GM19455 (cell line): ENCODE results near the gene DIO1.
"Not testable (repeated sequence)": the region's sequence is repeated elsewhere in the genome, so short reads cannot be mapped to it uniquely, and the experiment has no call there.

Experiments used
- ATAC-seq: cut with Tn5 transposase; IDR thresholded peaks from one replicate; pipeline ENCODE4 v1.9.1; 2021; ENCODE audit not compliant: unreplicated experiment

Gene DIO1

DNA sequence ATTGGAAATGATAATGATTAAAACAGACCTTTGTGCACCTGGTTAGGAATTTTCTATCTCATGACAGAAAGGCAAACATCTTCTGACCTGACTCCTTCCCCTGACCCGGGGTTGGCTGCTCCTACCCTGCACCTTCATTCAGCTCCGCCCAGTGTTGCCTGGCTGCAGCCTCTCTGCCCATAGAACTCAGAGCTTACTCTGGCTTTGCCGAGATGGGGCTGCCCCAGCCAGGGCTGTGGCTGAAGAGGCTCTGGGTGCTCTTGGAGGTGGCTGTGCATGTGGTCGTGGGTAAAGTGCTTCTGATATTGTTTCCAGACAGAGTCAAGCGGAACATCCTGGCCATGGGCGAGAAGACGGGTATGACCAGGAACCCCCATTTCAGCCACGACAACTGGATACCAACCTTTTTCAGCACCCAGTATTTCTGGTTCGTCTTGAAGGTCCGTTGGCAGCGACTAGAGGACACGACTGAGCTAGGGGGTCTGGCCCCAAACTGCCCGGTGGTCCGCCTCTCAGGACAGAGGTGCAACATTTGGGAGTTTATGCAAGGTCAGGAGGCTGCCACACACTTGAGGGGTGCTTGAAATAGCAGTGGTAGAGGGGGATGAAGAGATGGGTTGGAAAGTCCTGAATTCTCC, at the start of gene DIO1:
Gene DIO1, plus strand, starts transcription at position 189 of the 638 bp plus-strand sequence. Its CDS starts 24 bp downstream, at position 213.
- no peak for ATAC-seq

DNA sequence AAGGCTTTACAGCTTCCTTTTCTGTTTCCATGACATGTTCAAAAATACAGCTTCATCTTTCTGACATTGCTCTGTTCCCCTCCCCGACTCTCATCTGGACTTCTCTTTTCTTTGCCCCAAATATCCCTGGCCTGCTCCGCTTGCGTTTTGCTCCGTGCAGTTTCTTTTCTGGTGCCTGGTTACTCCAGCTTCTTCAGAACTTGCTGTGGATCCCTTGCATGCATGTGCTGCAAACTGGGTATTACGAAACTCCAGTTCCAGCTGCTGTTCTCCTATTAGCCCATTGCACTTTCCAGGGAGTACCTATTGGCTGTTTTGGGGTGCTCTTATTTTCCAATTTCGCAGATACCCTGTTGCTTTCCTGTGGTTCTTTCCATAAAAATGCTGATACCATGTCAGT, 46.0 kb upstream of the DIO1 start:
- ATAC-seq, result no peak

DNA sequence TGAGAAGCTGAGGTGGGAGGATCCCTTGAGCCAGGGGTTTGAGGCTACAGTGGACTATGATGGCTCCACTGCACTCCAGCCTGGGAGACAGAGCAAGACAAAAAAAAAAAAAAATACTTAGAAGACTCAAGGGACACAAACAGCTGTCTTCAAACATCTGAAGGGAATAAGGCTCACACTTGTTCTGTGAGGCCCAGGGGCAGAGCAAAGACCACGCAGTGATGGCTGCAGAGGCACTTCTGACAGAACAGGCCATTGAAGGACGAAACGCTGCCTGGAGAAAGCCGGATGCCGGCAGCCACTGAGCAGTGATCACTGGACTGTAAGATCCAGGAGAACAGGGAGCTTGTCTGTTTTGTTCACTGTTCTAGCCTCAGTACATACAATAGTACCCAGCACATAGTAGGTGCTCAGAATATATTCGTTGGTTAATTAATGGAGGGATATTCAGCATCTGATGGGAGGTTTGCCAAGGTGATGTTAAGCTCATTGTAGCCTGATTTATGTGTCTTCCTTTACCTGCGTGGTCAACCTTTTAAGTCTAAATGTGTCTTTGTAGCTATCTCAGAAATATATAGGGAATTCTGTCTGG, 43.8 kb upstream of the DIO1 start:
- ATAC-seq, result no peak

DNA sequence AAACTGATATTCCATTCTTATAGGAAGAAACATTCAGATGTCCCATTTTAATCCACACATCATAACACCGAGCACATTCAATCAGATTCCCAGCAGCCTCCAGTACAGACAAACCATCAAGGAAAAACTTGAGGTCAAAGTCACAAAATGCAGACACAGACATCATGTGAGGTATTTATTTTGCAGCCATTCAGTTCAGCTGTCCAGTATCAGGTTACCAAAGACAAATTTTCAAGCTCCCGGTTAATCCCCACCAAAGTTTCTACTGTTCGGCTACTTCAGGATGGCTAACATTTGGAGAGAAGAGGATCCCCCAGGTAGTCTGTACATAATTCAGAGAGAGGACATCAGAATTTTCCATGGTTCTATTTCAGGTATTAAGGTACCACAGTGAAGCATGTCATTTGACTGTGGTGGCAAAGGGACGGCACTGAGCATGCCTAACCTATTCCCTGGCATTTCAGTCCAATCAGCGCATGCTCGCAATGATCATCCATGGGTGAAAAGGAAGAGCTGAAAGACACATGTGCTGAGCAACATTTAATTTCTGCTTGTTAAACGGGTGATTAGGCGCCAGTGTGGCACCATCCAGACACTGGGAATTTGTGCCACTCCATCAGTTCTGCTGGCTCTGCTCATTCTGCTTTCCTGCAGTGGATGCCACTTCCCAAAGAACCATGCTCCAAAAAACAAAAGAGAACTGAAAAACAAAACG, 42.3 kb upstream of the DIO1 start:
- no peak for ATAC-seq

DNA sequence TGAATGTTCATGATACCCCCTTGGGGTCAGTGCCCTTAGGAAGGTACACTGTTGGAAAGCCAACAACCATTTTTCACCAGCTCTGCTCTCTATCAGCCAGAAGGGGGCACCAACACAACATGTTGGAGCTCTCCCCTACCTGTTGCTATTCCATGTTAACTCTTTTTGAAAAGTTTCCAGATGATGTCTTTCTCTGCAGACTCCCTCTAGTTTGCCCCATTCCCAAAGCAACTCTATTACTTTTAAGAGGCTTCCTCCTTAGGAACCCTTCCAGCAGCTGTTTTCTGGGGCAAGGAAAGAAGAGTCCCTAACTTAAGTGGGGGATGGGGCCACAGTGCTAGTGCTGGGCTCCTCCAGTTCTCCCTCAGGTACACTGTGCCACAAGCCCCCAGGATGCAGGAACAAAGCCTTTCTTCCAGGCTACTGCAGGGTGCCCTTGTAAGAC, 33.0 kb upstream of the DIO1 start:
- ATAC-seq, result no peak

DNA sequence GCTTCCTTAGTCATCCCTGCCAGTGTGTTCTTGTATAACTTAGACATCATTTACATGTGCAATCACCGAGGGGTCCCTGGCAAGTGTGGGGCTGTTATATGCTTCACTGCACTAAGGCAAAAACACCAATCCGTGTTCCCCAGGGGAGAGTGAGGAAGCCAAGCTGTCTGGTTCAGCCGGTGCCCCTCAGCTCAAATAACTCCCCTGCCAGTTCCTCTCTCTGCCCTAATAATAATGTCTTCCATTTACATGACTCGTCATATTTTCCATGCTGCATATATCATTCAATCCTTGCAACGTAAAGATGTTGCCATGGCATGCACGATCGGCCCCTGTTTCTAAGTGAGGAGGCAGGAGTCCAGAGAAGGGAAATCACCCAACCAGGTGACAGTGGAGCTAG, 31.5 kb upstream of the DIO1 start:
- no peak for ATAC-seq

DNA sequence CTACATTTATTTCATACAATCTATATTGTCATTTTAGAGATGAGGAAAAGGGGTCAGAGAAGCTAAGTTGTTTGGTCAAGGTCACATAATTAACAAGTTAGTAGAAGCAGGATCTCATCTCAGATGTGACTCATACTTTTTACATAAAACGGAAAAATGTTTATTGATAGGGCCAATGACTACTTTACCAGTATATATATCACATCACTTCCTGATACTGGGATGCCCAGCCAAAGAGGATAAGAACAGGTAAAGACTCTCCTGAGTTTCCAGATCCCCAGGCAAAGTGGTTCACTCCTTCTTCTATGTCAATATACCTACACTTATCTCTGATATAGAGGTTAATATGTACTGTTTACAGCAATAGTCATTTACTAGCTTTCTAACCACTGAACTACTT, 25.4 kb upstream of the DIO1 start:
- ATAC-seq, result no peak

DNA sequence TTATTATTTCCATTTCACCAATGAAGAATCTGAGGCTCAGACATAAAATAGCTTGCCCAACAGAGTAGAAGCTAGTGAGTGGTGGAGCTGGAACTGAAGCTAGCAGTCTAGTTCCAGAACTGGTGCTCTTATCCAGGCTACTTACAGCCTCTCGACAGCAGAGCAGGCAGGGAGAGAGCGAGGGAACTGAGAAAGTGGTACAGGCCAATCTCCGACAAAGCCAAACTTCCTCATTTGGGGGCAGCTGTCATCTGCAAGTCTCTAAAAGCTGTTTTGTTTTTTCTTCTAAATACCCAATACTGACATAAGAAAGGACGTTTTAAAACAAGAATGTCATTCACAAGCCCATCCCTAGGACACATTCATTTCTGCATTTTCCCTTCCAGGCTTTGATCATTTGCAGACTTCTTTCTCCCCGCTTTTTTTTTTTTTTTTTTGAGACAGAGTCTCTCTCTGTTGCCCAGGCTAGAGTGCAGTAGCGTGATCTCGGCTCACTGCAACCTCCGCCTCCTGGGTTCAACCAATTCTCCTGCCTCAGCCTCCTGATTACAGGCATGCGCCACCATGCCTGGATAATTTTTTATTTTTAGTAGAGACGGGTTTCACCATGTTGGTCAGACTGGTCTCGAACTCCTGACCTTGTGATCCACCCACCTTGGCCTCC, 24.4 kb upstream of the DIO1 start:
- no peak for ATAC-seq

DNA sequence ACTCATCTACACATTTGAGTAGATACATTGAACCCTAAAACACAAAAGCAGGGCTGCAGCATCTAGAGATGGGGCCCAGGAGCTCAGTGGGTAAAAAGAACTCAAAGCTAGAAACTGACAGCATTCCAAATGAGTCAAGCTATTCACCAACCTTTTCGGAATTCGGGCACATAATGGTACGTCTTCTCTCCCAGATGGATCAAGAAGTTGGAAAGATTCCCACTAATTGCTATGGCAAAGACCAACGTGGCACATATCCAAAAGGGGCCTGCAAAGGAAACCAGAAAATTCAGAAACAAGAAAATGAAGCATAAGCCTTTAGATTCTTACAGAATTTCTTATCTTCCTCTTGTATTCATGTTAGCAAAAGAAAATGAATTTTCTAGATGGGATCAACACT, 22.8 kb upstream of the DIO1 start:
- no peak for ATAC-seq

DNA sequence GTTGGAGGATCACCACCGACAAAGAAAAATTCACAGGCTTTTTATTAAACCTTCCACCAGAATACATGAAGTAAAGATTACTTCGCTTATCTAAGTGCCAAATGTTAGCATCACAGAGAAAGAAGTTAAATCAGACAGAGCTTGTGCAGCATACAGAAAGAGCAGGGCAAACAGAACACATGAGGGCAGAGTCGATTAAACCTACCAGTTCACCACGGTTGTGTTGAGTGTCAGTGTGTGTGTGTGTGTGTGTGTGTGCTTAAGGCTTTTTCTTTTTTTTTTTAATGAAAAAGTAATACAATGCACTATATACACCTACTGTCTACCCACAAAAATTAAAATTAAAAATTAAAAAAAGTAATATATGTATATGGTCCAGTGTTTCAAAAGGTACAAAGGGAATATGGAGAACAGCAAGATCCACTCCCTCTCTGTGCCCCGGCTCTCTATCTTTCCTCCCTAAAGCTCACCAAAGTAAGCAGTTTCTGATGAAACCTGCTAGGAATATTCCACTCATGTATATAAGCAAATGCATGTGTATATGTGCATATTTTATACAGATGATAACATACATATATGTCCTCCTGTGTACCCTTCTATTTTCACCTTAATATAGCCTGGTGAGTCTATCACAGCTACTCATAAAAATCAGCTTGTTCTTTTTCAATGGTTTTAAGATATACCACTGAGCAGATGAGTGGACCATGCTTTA, 22.1 kb upstream of the DIO1 start:
- ATAC-seq, result no peak

DNA sequence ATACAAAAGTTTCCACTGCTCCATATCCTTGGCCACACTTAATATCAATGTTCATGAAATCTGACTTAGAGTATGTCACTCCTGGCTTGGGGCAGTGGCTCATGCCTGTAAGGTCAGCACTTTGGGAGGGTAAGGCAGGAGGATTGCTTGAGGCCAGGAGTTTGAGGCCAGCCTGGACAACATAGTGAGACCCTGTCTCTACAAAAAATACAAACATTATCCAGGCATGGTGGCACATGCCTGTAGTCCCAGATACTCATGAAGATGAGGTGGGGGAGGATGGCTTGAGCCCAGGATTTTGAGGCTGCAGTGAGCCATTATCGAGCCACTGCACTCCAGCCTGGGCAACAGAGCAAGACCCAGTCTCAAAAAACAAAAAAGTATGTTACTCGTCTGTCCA, 18.8 kb upstream of the DIO1 start:
- ATAC-seq, result not testable (repeated sequence)

DNA sequence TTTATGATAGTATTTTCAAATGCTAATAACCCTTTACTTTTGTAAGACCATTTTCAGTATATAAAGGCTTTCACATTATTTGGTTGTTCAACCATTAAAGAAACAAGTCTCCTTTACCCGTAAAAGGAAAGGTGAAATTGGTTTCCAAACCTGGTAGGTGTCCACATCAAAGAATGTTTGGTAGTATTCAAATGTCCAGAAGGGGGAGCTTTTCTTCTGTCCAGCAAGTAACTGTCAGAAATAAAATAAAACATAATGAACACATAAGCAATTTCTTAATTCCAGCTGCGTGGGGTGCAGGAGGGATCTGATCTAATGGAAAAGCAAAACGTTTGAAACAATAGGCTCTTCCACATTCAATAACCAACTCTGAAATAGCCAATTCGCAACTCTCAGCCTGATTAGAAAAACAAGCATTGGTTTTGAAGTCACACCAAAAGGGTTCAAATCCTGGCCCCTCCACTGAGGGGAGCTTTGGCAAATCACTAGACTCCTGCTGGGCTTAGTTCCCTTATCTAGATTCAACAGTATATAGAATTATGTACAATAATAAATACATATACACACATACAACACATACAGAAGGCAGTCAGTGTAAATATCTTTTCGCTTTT, 15.4 kb upstream of the DIO1 start:
- ATAC-seq, result no peak

DNA sequence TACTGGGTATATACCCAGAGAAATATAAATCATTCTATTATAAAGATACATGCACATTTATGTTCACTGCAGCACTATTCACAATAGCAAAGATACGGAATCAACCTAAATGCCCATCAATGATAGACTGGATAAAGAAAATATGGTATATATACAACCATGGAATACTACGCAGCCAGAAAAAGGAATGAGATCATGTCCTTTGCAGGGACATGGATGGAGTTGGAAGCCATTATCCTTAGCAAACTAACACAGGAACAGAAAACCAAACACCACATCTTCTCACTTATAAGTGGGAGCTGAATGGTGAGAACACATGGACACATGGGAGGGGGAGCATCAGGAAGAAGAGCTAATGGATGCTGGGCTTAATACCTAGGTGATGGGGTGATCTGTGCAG, 12.1 kb upstream of the DIO1 start:
- ATAC-seq, result not testable (repeated sequence)

DNA sequence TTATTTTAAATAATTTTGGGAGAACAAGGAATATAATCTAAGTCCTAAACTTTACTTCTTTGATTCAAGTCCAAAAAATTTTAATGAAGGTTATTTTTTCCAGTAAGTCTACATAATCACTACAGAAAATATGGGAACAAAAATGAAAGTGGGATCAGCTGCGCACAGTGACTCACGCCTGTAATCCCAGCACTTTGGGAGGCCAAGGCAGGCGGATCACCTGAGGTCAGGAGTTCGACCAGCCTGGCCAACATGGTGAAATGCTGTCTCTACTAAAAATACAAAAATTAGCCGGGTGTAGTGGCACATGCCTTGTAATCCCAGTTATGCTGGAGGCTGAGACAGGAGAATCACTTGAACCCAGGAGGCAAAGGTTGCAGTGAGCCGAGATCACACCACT, 10.4 kb upstream of the DIO1 start:
- not testable (repeated sequence) for ATAC-seq

DNA sequence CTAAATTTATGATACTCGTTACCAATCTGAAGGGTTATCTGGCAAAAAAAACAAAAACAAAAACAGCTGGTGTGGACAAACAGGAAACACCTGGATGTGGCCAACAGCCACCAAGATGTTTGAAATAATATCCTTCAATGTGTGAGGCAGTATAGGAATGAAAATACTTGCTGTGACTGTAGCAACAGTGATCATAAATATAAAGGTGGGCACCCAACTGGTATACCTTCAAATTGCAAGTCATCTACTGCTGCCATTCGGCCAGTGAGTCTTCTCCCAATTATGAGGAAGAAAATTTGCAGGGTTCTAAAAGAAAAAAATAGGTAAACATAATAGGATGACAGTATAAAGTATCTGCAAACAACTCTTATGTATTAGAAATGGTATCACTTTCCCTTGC, 5.3 kb upstream of the DIO1 start:
- no peak for ATAC-seq

DNA sequence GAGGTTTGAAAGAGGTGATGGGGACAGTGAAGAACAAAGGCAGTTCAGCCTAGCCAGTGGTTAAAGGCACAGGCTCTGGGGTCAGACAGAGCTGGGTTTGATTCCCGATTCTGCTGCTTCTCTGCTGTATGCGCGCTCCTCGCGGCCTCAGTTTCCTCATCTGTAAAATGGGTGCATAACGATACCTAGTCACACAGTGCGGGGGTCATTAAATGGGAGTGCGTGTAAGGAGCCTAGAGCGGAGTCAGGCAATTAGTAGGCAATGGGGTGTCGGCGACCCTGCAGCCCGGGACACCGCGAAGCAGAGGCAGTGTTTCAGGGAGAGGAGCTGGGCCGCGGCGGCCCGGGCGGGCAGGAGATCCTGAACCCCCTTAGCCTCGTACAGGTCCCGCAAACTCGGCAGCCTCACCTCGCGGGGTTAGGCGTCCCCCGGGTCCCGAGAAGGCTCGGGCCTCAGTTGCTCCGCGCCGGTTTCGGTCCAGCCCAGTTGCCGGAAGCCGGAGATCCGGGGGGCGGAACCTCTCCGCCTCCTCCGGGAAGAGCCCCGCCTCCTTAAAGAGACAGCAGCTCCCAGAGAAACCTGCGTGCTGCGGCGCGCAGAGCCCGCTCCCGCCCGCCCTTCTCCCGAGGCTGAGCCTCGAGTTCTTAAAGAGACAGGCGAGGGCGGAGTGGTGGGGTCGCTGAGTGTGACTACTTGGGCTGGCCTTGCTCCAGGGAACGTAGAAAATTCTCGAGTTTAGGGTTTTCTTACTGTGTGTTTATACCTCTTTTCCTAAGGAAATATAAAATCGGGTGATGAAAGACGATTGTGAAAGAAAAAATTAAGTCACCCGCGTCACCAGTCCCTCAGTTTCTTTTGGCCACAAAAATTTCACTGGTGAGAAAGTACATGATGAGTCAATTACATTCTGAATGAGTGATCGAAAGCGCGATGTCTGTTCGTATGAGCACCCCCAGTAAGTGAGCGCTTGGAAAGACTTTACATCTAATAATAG, 4.4 kb upstream of the DIO1 start, which contains the start of gene YIPF1:
Gene YIPF1, minus strand, starts transcription at position 494 of the 995 bp plus-strand sequence. CDS start 860 bp downstream, outside the sequence.
- peak; percentile 83 for ATAC-seq

DNA sequence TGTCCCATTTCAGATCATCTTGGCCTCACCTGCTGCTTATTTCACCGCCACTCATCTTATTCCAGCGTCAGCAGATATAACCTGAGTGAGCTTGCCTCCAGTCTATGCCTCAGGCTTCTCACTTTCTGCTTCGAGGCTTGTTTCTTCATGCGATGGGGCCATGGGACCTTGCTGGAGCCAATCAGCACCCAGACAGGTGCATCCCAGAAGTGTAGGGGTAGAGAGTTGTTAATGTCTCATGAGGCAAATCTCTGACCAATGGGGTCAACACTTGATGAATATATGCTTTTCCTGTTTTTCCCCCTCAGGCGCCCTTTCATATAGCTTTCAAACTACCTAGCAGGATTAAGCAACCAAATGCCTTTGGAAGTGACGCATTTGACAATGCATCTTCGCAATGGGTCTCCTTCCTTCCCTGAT, 3.5 kb upstream of the DIO1 start:
- ATAC-seq, result peak; percentile 19

DNA sequence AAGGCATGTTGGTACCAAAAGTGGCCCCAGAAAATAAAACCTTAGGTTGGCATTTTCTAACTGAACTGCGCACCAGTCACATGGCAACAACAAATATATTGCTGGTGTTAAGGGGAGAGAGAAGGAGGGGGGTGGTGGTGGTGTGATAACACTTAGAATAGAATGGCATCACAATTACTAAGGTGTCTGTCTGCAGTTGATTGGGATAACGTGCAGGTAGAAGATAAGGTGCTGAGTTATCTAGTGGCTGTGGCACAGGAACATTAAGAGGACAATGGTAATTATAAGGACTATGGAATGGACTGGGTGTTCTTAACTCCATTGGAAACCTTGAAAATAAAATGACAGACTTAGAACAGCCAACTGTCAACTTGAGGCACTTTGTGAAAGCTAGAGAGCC, 3.0 kb upstream of the DIO1 start:
- ATAC-seq, result no peak

DNA sequence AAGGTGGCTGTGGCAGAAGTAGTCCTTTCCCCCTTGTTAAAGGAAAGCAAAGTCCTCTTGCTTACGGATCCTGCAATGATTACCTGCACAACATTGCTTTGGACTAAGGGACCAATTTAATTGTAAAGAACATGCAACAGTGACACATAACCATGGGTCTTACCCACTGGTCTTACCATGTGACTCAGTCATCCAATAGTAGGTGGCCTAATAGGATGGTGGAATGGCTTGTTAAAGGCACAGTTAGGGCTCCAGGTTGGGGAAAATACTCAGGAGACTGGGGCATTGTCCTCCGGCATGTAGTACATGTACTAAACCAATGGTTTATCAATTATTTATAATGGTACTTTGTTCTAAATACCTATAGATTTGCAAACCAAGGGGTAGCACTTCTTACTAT, 2.3 kb upstream of the DIO1 start:
- ATAC-seq, result no peak
